ENCODE data around the gene FAM229A. TPM values are rescaled to one million over a fixed set of nuclear protein-coding genes. Genes with fewer than 3 reads are reported as not detected.

The FAM229A gene
- total and polyA plus RNA-seq, 4 donors, result 1.6 to 3.3 (median 2.1) TPM

DNA sequence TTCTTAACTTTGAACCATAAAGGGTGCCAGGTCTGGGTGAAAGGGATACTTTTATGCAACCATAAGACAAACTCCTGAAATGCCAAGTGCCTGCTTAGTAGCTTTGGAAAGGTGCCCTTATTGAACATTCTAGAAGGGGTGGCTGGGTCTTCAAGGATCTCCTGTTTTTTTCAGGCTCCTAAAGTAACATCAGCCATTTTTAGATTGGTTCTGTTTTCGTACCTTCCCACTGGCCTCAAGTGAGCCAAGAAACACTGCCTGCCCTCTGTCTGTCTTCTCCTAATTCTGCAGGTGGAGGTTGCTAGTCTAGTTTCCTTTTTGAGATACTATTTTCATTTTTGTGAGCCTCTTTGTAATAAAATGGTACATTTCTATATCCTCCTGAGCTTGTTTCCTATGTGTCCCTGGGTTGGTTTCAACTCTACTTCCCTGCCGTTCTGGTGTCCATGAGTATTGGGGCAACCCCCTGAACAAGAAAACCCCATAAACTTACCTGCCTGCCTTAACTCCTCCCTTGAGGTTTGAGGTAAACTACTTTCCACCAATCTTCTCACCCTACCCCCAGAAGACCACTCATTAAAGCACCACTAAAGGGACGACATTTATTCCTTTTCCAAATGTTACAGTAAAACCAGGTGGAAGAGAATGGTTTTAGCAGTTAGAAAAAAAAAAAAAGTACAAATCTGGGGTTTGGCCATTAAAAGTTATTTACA, 28.9 kb downstream of the FAM229A start:
- Histone ChIP-seq H3K27ac (ENCODE audit: low read depth in 1 of 2, low read length in 2 of 2) (no peak overlapping the region), H3K9ac (ENCODE audit: low read depth in 1 of 2, low read length in 2 of 2) (no peak overlapping the region), H3K4me3 (ENCODE audit: low read depth in 1 of 3, low read length in 3 of 3) (no peak overlapping the region)

DNA sequence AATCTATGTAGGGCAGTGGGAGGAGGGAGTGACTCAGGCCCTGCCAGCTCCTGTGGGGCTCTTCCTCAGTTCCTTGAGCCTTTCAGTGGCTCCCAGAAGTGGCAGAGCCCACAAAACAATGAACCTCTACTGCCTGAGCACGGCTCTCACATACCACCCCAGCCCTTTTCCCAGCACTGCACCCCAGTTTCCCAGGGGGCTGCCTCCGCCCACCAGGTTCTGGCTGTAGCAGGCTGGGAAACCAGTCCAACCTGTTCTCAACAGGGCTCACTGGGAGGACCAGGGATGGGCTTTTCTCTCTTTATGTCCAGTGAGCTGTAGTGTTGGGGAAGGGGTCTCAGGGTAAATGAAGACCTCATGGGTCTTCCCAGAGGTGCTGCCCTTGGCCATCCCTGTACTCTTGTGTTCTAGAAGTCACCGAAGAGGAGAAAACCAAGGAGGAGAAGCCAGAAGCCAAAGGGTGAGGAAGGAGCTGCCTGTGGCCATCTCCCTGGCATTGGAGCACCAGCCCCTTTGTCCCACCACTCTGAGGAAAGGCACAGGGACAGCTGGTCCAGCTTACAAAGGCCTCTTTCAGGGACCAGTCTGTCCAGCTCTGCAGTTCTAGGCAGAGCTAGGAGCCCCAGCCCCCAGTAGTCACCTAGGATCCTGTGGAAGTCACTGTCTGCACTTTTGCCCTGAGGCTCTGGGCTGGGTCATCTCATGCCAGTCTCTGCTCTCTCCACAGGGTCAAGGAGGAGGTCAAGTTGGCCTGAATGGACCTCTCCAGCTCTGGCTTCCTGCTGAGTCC, 29.8 kb downstream of the FAM229A start:
- TF ChIP-seq YY1 (IDR thresholded peaks at IDR 0.05) (no peak), HNF4A (conservative IDR thresholded peaks at IDR 0.05) (no peak), ZBTB33 (IDR thresholded peaks at IDR 0.05) (no peak), FOXA1 (IDR thresholded peaks at IDR 0.05) (no peak), RXRA (IDR thresholded peaks at IDR 0.05) (no peak), ATF3 (IDR thresholded peaks at IDR 0.05) (no peak), NR2F2 (IDR thresholded peaks at IDR 0.05) (no peak), JUND (IDR thresholded peaks at IDR 0.05) (no peak), EGR1 (IDR thresholded peaks at IDR 0.05; ENCODE audit: low read depth in 2 of 2) (no peak), TAF1 (conservative IDR thresholded peaks at IDR 0.05) (no peak)
- Histone ChIP-seq H3K9ac (ENCODE audit: low read depth in 1 of 2, low read length in 2 of 2) (no peak overlapping the region), H3K4me3 (ENCODE audit: low read depth in 1 of 3, low read length in 3 of 3) (no peak overlapping the region), H3K4me1 (ENCODE audit: control insufficient read depth in 4 of 4, insufficient read depth in 4 of 4, low read length in 3 of 4) (peaks cover 2 to 19% (median 8%) of the 10 kb centered on the region in 4 donors), H3K27ac (ENCODE audit: low read depth in 1 of 2, low read length in 2 of 2) (no peak overlapping the region), H3K27me3 (ENCODE audit: control insufficient read depth in 4 of 4, insufficient read depth in 4 of 4, low read length in 3 of 4) (no peaks in the 10 kb centered on the region), H3K36me3 (ENCODE audit: control insufficient read depth in 4 of 4, insufficient read depth in 3 of 4, low read depth in 1 of 4, low read length in 3 of 4) (peaks cover 1 to 55% (median 34%) of the 10 kb centered on the region in 4 donors), H3K9me3 (ENCODE audit: control insufficient read depth in 4 of 4, low read length in 3 of 4) (no peaks in the 10 kb centered on the region)
- WGBS, result 86% methylated on average over 3 of the region's 3 CpGs
- DNase-seq (ENCODE audit: low spot score), result no peak

More for the DNA sequence above, 28.9 kb downstream of the FAM229A start:
- Histone ChIP-seq H3K9me3 (ENCODE audit: control insufficient read depth in 4 of 4, low read length in 3 of 4) (no peaks in the 10 kb centered on the region), H3K27me3 (ENCODE audit: control insufficient read depth in 4 of 4, insufficient read depth in 4 of 4, low read length in 3 of 4) (no peaks in the 10 kb centered on the region), H3K4me1 (ENCODE audit: control insufficient read depth in 4 of 4, insufficient read depth in 4 of 4, low read length in 3 of 4) (peaks cover 2 to 19% (median 8%) of the 10 kb centered on the region in 4 donors), H3K36me3 (ENCODE audit: control insufficient read depth in 4 of 4, insufficient read depth in 3 of 4, low read depth in 1 of 4, low read length in 3 of 4) (peaks cover 1 to 47% (median 27%) of the 10 kb centered on the region in 4 donors)
- 78% methylated on average over 3 of the region's 3 CpGs for WGBS
- DNase-seq (ENCODE audit: low spot score), result no peak
- TF ChIP-seq RXRA (IDR thresholded peaks at IDR 0.05), result no peak
- no peak for TF ChIP-seq RAD21 (IDR thresholded peaks at IDR 0.05)

DNA sequence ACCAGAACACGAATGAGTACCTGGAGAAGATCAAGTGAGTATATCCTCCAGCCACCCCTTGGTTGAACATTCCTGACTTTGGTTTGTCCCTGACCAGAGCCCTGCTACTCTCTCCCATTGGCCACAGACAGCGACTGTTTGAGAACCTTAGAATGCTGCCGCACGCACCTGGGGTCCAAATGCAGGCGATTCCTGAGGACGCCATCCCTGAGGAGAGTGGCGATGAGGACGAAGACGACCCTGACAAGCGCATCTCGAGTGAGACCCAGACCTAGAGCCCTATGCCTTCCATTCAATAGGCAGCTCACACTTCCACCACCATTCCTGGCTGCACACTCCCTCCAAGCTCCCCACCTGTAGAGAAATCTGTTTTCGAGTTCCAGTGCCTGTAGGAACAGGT, 30.7 kb downstream of the FAM229A start:
- no peak for DNase-seq (ENCODE audit: low spot score)
- WGBS, result 92% methylated on average over 12 of the region's 12 CpGs
- Histone ChIP-seq H3K4me3 (ENCODE audit: low read depth in 1 of 3, low read length in 3 of 3) (no peak overlapping the region), H3K9ac (ENCODE audit: low read depth in 1 of 2, low read length in 2 of 2) (no peak overlapping the region), H3K4me1 (ENCODE audit: control insufficient read depth in 4 of 4, insufficient read depth in 4 of 4, low read length in 3 of 4) (peaks cover 2 to 14% (median 7%) of the 10 kb centered on the region in 4 donors), H3K36me3 (ENCODE audit: control insufficient read depth in 4 of 4, insufficient read depth in 3 of 4, low read depth in 1 of 4, low read length in 3 of 4) (peaks cover 4 to 63% (median 42%) of the 10 kb centered on the region in 4 donors), H3K27ac (ENCODE audit: low read depth in 1 of 2, low read length in 2 of 2) (no peak overlapping the region), H3K9me3 (ENCODE audit: control insufficient read depth in 4 of 4, low read length in 3 of 4) (no peaks in the 10 kb centered on the region), H3K27me3 (ENCODE audit: control insufficient read depth in 4 of 4, insufficient read depth in 4 of 4, low read length in 3 of 4) (no peaks in the 10 kb centered on the region)
- TF ChIP-seq SP1 (IDR thresholded peaks at IDR 0.05), result no peak
- TF ChIP-seq, protein P1, sequence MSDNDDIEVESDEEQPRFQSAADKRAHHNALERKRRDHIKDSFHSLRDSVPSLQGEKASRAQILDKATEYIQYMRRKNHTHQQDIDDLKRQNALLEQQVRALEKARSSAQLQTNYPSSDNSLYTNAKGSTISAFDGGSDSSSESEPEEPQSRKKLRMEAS (IDR thresholded peaks at IDR 0.05), result no peak
- no peak for TF ChIP-seq YY1 (IDR thresholded peaks at IDR 0.05)
- no peak for TF ChIP-seq FOXA1 (IDR thresholded peaks at IDR 0.05)
- TF ChIP-seq FOXA2 (IDR thresholded peaks at IDR 0.05), result no peak
- TF ChIP-seq TAF1 (conservative IDR thresholded peaks at IDR 0.05), result no peak
- TF ChIP-seq GABPA (IDR thresholded peaks at IDR 0.05 in 1 of 2, conservative IDR thresholded peaks at IDR 0.05 in 1 of 2), result no peak
- no peak for TF ChIP-seq RAD21 (IDR thresholded peaks at IDR 0.05)
- no peak for TF ChIP-seq HNF4A (conservative IDR thresholded peaks at IDR 0.05)
- TF ChIP-seq JUND (IDR thresholded peaks at IDR 0.05), result no peak
- no peak for TF ChIP-seq RXRA (IDR thresholded peaks at IDR 0.05)
- TF ChIP-seq REST (IDR thresholded peaks at IDR 0.05), result no peak
- TF ChIP-seq NR2F2 (IDR thresholded peaks at IDR 0.05), result no peak
- no peak for TF ChIP-seq EGR1 (IDR thresholded peaks at IDR 0.05; ENCODE audit: low read depth in 2 of 2)
- TF ChIP-seq ATF3 (IDR thresholded peaks at IDR 0.05), result no peak
- no peak for TF ChIP-seq HNF4G (IDR thresholded peaks at IDR 0.05)
